ENCODE results near the gene ATP6AP2. TPM values are rescaled to one million over a fixed set of nuclear protein-coding genes. Genes with fewer than 3 reads are reported as not detected.
"Not testable (repeated sequence)": the region's sequence is repeated elsewhere in the genome, so short reads cannot be mapped to it uniquely, and the experiment has no call there.

ATP6AP2 gene
- total RNA-seq, 3 donors from 2014 or later (not counting 1 experiment from before 2014, with no cell fraction given): 94.3 to 102 (median 99.9) TPM

GRCh38 chrX:40581336-40581920, 658 bp downstream of the ATP6AP2 start:
- Mint-ChIP-seq H3K36me3 (no peaks in the 10 kb centered on the region), H3K27me3 (ENCODE audit: low read depth in 2 of 2) (peaks cover 0 to 6% of the 10 kb centered on the region in 2 donors), H3K4me3 (peak overlapping the region; percentile 80), H3K27ac (peak overlapping the region; percentile 95 to 98), H3K4me1 (peaks cover 17 to 36% of the 10 kb centered on the region in 2 donors), H3K9me3 (no peaks in the 10 kb centered on the region)
- ATAC-seq (peak in 2 of 3 donors; percentile 3 to 6), DNase-seq (peak in 1 of 2 donors; percentile 59)
- Histone ChIP-seq H3K4me1 (ENCODE audit: control insufficient read depth, insufficient read depth, low read length) (peaks cover 20% of the 10 kb centered on the region), H3K27ac (ENCODE audit: low read length) (peak overlapping the region; percentile 90), H3K27me3 (ENCODE audit: control insufficient read depth, insufficient read depth, low read length) (no peaks in the 10 kb centered on the region), H3K36me3 (ENCODE audit: control insufficient read depth, insufficient read depth, low read length) (no peaks in the 10 kb centered on the region), H3K4me3 (ENCODE audit: low read length) (peak overlapping the region; percentile 57), H3K9me3 (ENCODE audit: control insufficient read depth, insufficient read depth, low read length) (no peaks in the 10 kb centered on the region)
- WGBS (ENCODE audit: insufficient coverage): 2% methylated on average over 12 of the region's 15 CpGs
- TF ChIP-seq CTCF (IDR thresholded peaks at IDR 0.05): no peak
- intact Hi-C loops (cut with micrococcal nuclease): loop anchor here (2.0 kb wide), 1 partner anchor 155 kb away; no protein-coding TSS in a partner anchor

GRCh38 chrX:40582178-40582577, 1.4 kb downstream of the ATP6AP2 start:
- H3K36me3 ChIP-seq (ENCODE audit: control insufficient read depth, insufficient read depth, low read length); H3K27ac Mint-ChIP-seq; H3K27me3 ChIP-seq (ENCODE audit: control insufficient read depth, insufficient read depth, low read length); H3K27ac ChIP-seq (ENCODE audit: low read length); DNase-seq; H3K9me3 ChIP-seq (ENCODE audit: control insufficient read depth, insufficient read depth, low read length); ATAC-seq; H3K36me3 Mint-ChIP-seq; intact Hi-C loops (cut with micrococcal nuclease); H3K4me3 ChIP-seq (ENCODE audit: low read length); H3K9me3 Mint-ChIP-seq; H3K27me3 Mint-ChIP-seq (ENCODE audit: low read depth in 2 of 2): not testable (repeated sequence)
- Mint-ChIP-seq H3K4me3 (peak overlapping the region; percentile 80), H3K4me1 (peaks cover 17 to 37% of the 10 kb centered on the region in 2 donors)
- peaks cover 20% of the 10 kb centered on the region for H3K4me1 ChIP-seq (ENCODE audit: control insufficient read depth, insufficient read depth, low read length)
- WGBS (ENCODE audit: insufficient coverage): 95% methylated on average over 8 of the region's 13 CpGs

GRCh38 chrX:40582811-40583210, 2.0 kb downstream of the ATP6AP2 start:
- Mint-ChIP-seq H3K4me3 (peak overlapping the region; percentile 54), H3K36me3 (no peaks in the 10 kb centered on the region), H3K27ac (peak overlapping the region in 1 of 2 donors; percentile 32), H3K9me3 (no peaks in the 10 kb centered on the region), H3K4me1 (peaks cover 17 to 37% of the 10 kb centered on the region in 2 donors), H3K27me3 (ENCODE audit: low read depth in 2 of 2) (peaks cover 0 to 6% of the 10 kb centered on the region in 2 donors)
- Histone ChIP-seq H3K4me3 (ENCODE audit: low read length) (no peak overlapping the region), H3K27ac (ENCODE audit: low read length) (no peak overlapping the region), H3K27me3 (ENCODE audit: control insufficient read depth, insufficient read depth, low read length) (no peaks in the 10 kb centered on the region), H3K4me1 (ENCODE audit: control insufficient read depth, insufficient read depth, low read length) (peaks cover 17% of the 10 kb centered on the region), H3K36me3 (ENCODE audit: control insufficient read depth, insufficient read depth, low read length) (no peaks in the 10 kb centered on the region), H3K9me3 (ENCODE audit: control insufficient read depth, insufficient read depth, low read length) (no peaks in the 10 kb centered on the region)
- WGBS (ENCODE audit: insufficient coverage): 100% methylated on average over 1 of the region's 2 CpGs
- DNase-seq (no peak), ATAC-seq (no peak)
- intact Hi-C loops (cut with micrococcal nuclease): no loop called here
- no peak for TF ChIP-seq CTCF (IDR thresholded peaks at IDR 0.05)

GRCh38 chrX:40587623-40588022, 6.9 kb downstream of the ATP6AP2 start:
- H3K4me1 ChIP-seq (ENCODE audit: control insufficient read depth, insufficient read depth, low read length); H3K4me3 Mint-ChIP-seq; H3K27me3 Mint-ChIP-seq (ENCODE audit: low read depth in 2 of 2); intact Hi-C loops (cut with micrococcal nuclease); H3K9me3 Mint-ChIP-seq; H3K36me3 Mint-ChIP-seq; H3K4me3 ChIP-seq (ENCODE audit: low read length); H3K9me3 ChIP-seq (ENCODE audit: control insufficient read depth, insufficient read depth, low read length); H3K36me3 ChIP-seq (ENCODE audit: control insufficient read depth, insufficient read depth, low read length); H3K27ac Mint-ChIP-seq; H3K27me3 ChIP-seq (ENCODE audit: control insufficient read depth, insufficient read depth, low read length); ATAC-seq; DNase-seq; H3K27ac ChIP-seq (ENCODE audit: low read length): not testable (repeated sequence)
- H3K4me1 Mint-ChIP-seq: peaks cover 10 to 27% of the 10 kb centered on the region in 2 donors
- WGBS (ENCODE audit: insufficient coverage): no CpG with 5 or more reads among the region's 1 CpG

GRCh38 chrX:40589616-40590321, 9.0 kb downstream of the ATP6AP2 start:
- H3K4me3 Mint-ChIP-seq; H3K27me3 ChIP-seq (ENCODE audit: control insufficient read depth, insufficient read depth, low read length); H3K27me3 Mint-ChIP-seq (ENCODE audit: low read depth in 2 of 2); ATAC-seq; H3K27ac ChIP-seq (ENCODE audit: low read length); H3K36me3 Mint-ChIP-seq; H3K4me3 ChIP-seq (ENCODE audit: low read length); H3K4me1 ChIP-seq (ENCODE audit: control insufficient read depth, insufficient read depth, low read length); intact Hi-C loops (cut with micrococcal nuclease); H3K27ac Mint-ChIP-seq; H3K9me3 Mint-ChIP-seq; H3K9me3 ChIP-seq (ENCODE audit: control insufficient read depth, insufficient read depth, low read length): not testable (repeated sequence)
- WGBS (ENCODE audit: insufficient coverage): 76% methylated on average over 6 of the region's 6 CpGs
- peaks cover 12% of the 10 kb centered on the region for H3K36me3 ChIP-seq (ENCODE audit: control insufficient read depth, insufficient read depth, low read length)
- peak in 1 of 2 donors; percentile 63 for DNase-seq
- peaks cover 6 to 13% of the 10 kb centered on the region in 2 donors for H3K4me1 Mint-ChIP-seq
